A549 (cell line): ENCODE data around the gene FYB1. TPM values are rescaled to one million over a fixed set of nuclear protein-coding genes. Genes with fewer than 3 reads are reported as not detected.

Experiments
- ATAC-seq, 2 experiments: fragments of 200-7000 bp in 1 of 2; fragments of >200 bp in 1 of 2; cut with Nextera tagmentation in 1 of 2; cut with Tn5 transposase in 1 of 2; 3 replicates each; pipeline versions ENCODE4 v1.8.0 to v1.9.1; 2018 to 2020; ENCODE audit warnings: mild to moderate bottlenecking in 1 of 2, moderate library complexity in 1 of 2
- CTCF ChIA-PET: fragments of 300-600 bp; sonication (Branson Sonifier 250); formaldehyde crosslinking; extraction: SDS; loops from one replicate; lab custom pipeline; 2021; ENCODE audit warnings: antibody characterized with exemption, inconsistent platforms; lab: Yijun Ruan, JAX
- POLR2A ChIA-PET: fragments of 350-600 bp; formaldehyde crosslinking; extraction: SDS; loops from one replicate; lab custom pipeline; 2021; ENCODE audit warnings: antibody characterized with exemption, inconsistent platforms; lab: Yijun Ruan, JAX
- DNase-seq, 2 experiments: peaks; one replicate each; pipeline versions ENCODE4 v3.0.0 to v3.0.0-alpha.2; 2011 to 2016; ENCODE audit warnings: low read depth in 1 of 2, low spot score in 1 of 2
- FAIRE-seq: peaks from 2 replicates; lab custom pipeline; 2011; peaks lifted over from hg19 to GRCh38; lab: Jason Lieb, UNC
- H3K27ac ChIP-seq, 2 experiments: fragments of >200 bp; sonication (Bioruptor Twin); formaldehyde crosslinking; 3 replicates each; pipeline ENCODE4 v1.5.1; 2016 to 2017
- H3K4me1 ChIP-seq: fragments of >200 bp; sonication (Bioruptor Twin); formaldehyde crosslinking; 3 replicates; pipeline ENCODE4 v1.6.1; 2016
- H3K4me2 ChIP-seq: fragments of >200 bp; sonication (Bioruptor Twin); formaldehyde crosslinking; 3 replicates; pipeline ENCODE4 v1.6.1; 2016
- H3K4me3 ChIP-seq: fragments of >200 bp; sonication (Bioruptor Twin); formaldehyde crosslinking; 3 replicates; pipeline ENCODE4 v1.5.1; 2016
- H3K9me3 ChIP-seq: fragments of >200 bp; sonication (Bioruptor Twin); formaldehyde crosslinking; 3 replicates; pipeline ENCODE4 v1.6.1; 2016
- BHLHE40 ChIP-seq: IDR thresholded peaks from 2 replicates; pipeline ENCODE4 v1.6.1; 2012; ENCODE audit warnings: low read depth, low read length, inconsistent platforms
- CEBPB ChIP-seq, 2 experiments: fragments of >200 bp in 1 of 2; sonication (Bioruptor Twin) in 1 of 2; formaldehyde crosslinking in 1 of 2; IDR thresholded peaks; 2 replicates each; pipeline ENCODE4 v1.6.1; 2012 to 2016
- EHMT2 ChIP-seq: fragments of 200-600 bp; sonication (generic); IDR thresholded peaks from 2 replicates; pipeline ENCODE4 v1.6.1; 2016; ENCODE audit warnings: antibody characterized with exemption, low read depth, mild to moderate bottlenecking, moderate library complexity
- ESRRA ChIP-seq: fragments of 150-350 bp; IDR thresholded peaks from 2 replicates; pipeline ENCODE4 v1.6.1; 2014; ENCODE audit warnings: mild to moderate bottlenecking, low read length, borderline replicate concordance
- FOSB ChIP-seq: fragments of 250-450 bp; sonication (Bioruptor Pico); IDR thresholded peaks from 2 replicates; pipeline ENCODE4 v1.5.0; 2020; ENCODE audit warnings: mild to moderate bottlenecking, moderate library complexity
- FOSL2 ChIP-seq, 2 experiments: fragments of 450-650 bp in 1 of 2; fragments of >200 bp in 1 of 2; sonication (Bioruptor Twin) in 1 of 2; formaldehyde crosslinking; IDR thresholded peaks; 2 replicates each; pipeline versions ENCODE4 v1.5.0 to v1.6.1; 2016 to 2020; ENCODE audit warnings: mild to moderate bottlenecking in 1 of 2, moderate library complexity in 1 of 2
- FOXS1 ChIP-seq: fragments of 250-450 bp; sonication (Bioruptor Pico); IDR thresholded peaks from 2 replicates; pipeline ENCODE4 v1.5.0; 2020; ENCODE audit warnings: mild to moderate bottlenecking, moderate library complexity
- GATA3 ChIP-seq: IDR thresholded peaks from 2 replicates; pipeline ENCODE4 v1.6.1; 2012; ENCODE audit warnings: borderline replicate concordance
- HEYL ChIP-seq: fragments of 250-450 bp; sonication (Bioruptor Pico); IDR thresholded peaks from 2 replicates; pipeline ENCODE4 v1.8.0; 2021; ENCODE audit warnings: mild to moderate bottlenecking, moderate library complexity
- HOXA7 ChIP-seq: fragments of 250-450 bp; sonication (Bioruptor Pico); IDR thresholded peaks from 2 replicates; pipeline ENCODE4 v1.5.0; 2020; ENCODE audit warnings: mild to moderate bottlenecking, moderate library complexity
- HOXB13 ChIP-seq: fragments of 250-450 bp; sonication (Bioruptor Pico); IDR thresholded peaks from 2 replicates; pipeline ENCODE4 v1.5.0; 2020; ENCODE audit warnings: low read depth, mild to moderate bottlenecking, moderate library complexity
- JUNB ChIP-seq: fragments of >200 bp; sonication (Bioruptor Twin); formaldehyde crosslinking; IDR thresholded peaks from 2 replicates; pipeline ENCODE4 v1.6.1; 2016
- PHF8 ChIP-seq: fragments of 200-600 bp; sonication (generic); IDR thresholded peaks from 2 replicates; pipeline ENCODE4 v1.6.1; 2016; ENCODE audit warnings: low read depth, mild to moderate bottlenecking, antibody characterized with exemption, moderate library complexity, borderline replicate concordance
- POLR2A ChIP-seq: IDR thresholded peaks from 2 replicates; pipeline ENCODE4 v1.6.1; 2012; ENCODE audit warnings: mild to moderate bottlenecking, low read length
- RAD21 ChIP-seq, 2 experiments: fragments of >200 bp in 1 of 2; sonication (Bioruptor Twin) in 1 of 2; formaldehyde crosslinking in 1 of 2; IDR thresholded peaks in 1 of 2; conservative IDR thresholded peaks in 1 of 2; 2 replicates in 1 of 2; 3 replicates in 1 of 2; pipeline ENCODE4 v1.6.1; 2012 to 2018; ENCODE audit warnings: inconsistent platforms in 1 of 2
- RFX5 ChIP-seq: fragments of 450-650 bp; IDR thresholded peaks from 2 replicates; pipeline ENCODE4 v1.7.1; 2014; ENCODE audit warnings: antibody characterized with exemption, mild to moderate bottlenecking, moderate library complexity
- SMC3 ChIP-seq: fragments of >200 bp; sonication (Bioruptor Twin); formaldehyde crosslinking; IDR thresholded peaks from 3 replicates; pipeline ENCODE4 v1.6.1; 2018; ENCODE audit warnings: inconsistent platforms
- TP53 ChIP-seq: fragments of 250-450 bp; sonication (Bioruptor Pico); IDR thresholded peaks from 2 replicates; pipeline ENCODE4 v1.5.0; 2021; ENCODE audit warnings: mild to moderate bottlenecking, moderate library complexity
- ZC3H11A ChIP-seq: fragments of 450-650 bp; IDR thresholded peaks from 2 replicates; pipeline ENCODE4 v1.6.1; 2014; ENCODE audit warnings: antibody characterized with exemption, mild to moderate bottlenecking
- ZFP36 ChIP-seq: fragments of 450-650 bp; IDR thresholded peaks from 2 replicates; pipeline ENCODE4 v1.6.1; 2014; ENCODE audit warnings: borderline replicate concordance; ENCODE audit not compliant: partially characterized antibody
- WGBS: methylation state at CpG from one replicate; pipeline ENCODE4 v1.1.6; 2017; ENCODE audit errors: missing lambda C conversion rate; 5-methylcytosine and 5-hydroxymethylcytosine counted together
- polyA plus RNA-seq, 4 experiments: library from polyadenylated mRNA; depleted of rRNA in 3 of 4; stranded (reverse); fragments of >200 nt; fragmentation: RNase III in 1 of 4; extraction: RNeasy Plus Mini Kit Qiagen cat#74134 plus additional on column Dnase treatment in 1 of 4; gene quantifications; 2 replicates in 3 of 4; 3 replicates in 1 of 4; pipeline ENCODE4 v1.2.3, GENCODE V29; 2011 to 2017
- TF ChIP-seq, protein P1 (sequence below): fragments of 450-650 bp; IDR thresholded peaks from 2 replicates; pipeline ENCODE4 v1.6.1; 2014; ENCODE audit warnings: antibody characterized with exemption
- TF ChIP-seq, protein P2 (sequence below): IDR thresholded peaks from 2 replicates; pipeline ENCODE4 v1.6.1; 2012
- TF ChIP-seq, protein P3 (sequence below): fragments of 250-450 bp; sonication (Bioruptor Pico); IDR thresholded peaks from 2 replicates; pipeline ENCODE4 v1.5.0; 2020; ENCODE audit warnings: low read depth, mild to moderate bottlenecking, moderate library complexity
- TF ChIP-seq, protein P4 (sequence below): fragments of 250-450 bp; sonication (Bioruptor Pico); IDR thresholded peaks from 2 replicates; pipeline ENCODE4 v1.5.0; 2021; ENCODE audit warnings: mild to moderate bottlenecking, moderate library complexity, borderline replicate concordance
- TF ChIP-seq, protein P5 (sequence below): fragments of >200 bp; sonication (Bioruptor Twin); formaldehyde crosslinking; IDR thresholded peaks from 2 replicates; pipeline ENCODE4 v1.6.1; 2016
- TF ChIP-seq, protein P6 (sequence below): fragments of >200 bp; sonication (Bioruptor Twin); formaldehyde crosslinking; IDR thresholded peaks from 3 replicates; pipeline ENCODE4 v1.5.1; 2016

FYB1 gene
- polyA plus RNA-seq, 2 of the 4 experiments (the other 2 are of a cell fraction): 7.4 to 34.6 TPM

DNA sequence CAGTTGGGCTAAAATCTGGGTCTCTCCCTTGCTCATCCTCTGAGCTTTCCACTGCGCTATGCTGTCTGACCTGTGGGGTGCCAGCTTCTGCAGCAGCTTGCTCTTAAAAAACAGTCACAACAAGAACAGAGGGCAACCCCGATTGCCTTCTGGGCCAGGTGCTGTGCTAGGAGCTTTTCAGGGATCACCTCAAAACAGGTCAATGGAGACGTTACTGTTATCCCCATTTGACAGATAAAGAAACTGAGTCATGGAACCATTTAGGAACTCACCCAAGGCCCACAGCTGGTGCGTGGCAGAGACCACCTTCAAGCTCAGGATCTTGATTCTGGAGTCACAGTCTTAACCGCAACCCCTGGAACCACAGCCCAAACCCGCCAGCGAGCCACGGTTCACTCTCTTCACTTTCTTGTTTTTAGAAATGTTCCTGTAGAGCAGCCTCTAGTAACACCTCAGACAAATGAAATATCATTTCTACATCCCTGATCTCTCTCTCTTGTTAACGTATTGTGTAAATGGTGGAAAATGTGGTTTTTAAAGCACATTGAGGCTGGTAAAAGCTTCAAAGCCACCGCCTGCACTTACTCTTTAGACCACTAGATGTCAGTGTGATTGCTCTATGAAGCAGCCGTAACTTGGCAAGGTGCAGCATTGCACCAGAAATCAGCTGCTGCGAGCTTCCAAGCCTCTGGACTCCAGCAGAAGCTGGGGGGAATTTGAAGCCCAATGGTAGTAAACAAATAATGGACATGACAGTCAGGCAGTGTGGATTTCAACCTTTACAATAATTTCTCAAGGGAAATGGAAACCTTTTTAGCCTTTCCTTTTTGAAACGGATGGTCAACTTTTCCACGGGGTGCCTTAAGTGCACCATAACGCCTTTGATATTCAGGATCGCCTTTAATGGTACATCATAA lies 1.7 kb downstream of the FYB1 start:
- POLR2A ChIA-PET: interaction anchor here (1.4 kb wide), 1 partner anchor 158 kb away, joined by 4 read pairs; no protein-coding TSS in a partner anchor
- ATAC-seq (peak; percentile 80 to 90), DNase-seq (peak; percentile 76 to 83), FAIRE-seq (peak; percentile 46)
- CTCF ChIA-PET: interaction anchor here (0.5 to 7.7 kb wide), 83 partner anchors 9 to 946 kb away, joined by 3 to 107 read pairs (median 4); partner anchors contain the start of gene C9
- peak overlapping the region in 1 of 2 experiments; percentile 34; a peak in 2 of 6 replicates for H3K27ac ChIP-seq
- 61% methylated on average over 16 of the region's 16 CpGs for WGBS
- no peak overlapping the region for H3K4me2 ChIP-seq
- no peak overlapping the region for H3K4me3 ChIP-seq
- H3K4me1 ChIP-seq: peaks cover 11% of the 10 kb centered on the region
- H3K9me3 ChIP-seq: no peaks in the 10 kb centered on the region
- TF ChIP-seq SMC3 (peak; percentile 92), ESRRA (no peak), TP53 (CRISPR knock-in tag) (no peak), FOSL2 (IDR thresholded peaks at IDR 0.05) (no peak), FOSL2 (CRISPR knock-in tag; IDR thresholded peaks at IDR 0.05) (no peak), BHLHE40 (no peak), EHMT2 (no peak), RAD21 (conservative IDR thresholded peaks at IDR 0.05 in 1 of 2, IDR thresholded peaks at IDR 0.05 in 1 of 2) (peak; percentile 91 to 93), ZFP36 (no peak), PHF8 (no peak), ZC3H11A (no peak), CEBPB (IDR thresholded peaks at IDR 0.05) (peak; percentile 12 to 28; a peak in 1 of 4 replicates), POLR2A (no peak), GATA3 (no peak), HOXB13 (no peak), FOXS1 (no peak), RFX5 (no peak), JUNB (no peak), FOSB (CRISPR knock-in tag) (no peak), HEYL (no peak), HOXA7 (no peak)
- TF ChIP-seq, protein P1, sequence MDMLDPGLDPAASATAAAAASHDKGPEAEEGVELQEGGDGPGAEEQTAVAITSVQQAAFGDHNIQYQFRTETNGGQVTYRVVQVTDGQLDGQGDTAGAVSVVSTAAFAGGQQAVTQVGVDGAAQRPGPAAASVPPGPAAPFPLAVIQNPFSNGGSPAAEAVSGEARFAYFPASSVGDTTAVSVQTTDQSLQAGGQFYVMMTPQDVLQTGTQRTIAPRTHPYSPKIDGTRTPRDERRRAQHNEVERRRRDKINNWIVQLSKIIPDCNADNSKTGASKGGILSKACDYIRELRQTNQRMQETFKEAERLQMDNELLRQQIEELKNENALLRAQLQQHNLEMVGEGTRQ: no peak
- TF ChIP-seq, protein P2, sequence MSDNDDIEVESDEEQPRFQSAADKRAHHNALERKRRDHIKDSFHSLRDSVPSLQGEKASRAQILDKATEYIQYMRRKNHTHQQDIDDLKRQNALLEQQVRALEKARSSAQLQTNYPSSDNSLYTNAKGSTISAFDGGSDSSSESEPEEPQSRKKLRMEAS: 0 out of 2 replicates have a peak, but pooled peaks have one; percentile 33
- TF ChIP-seq, protein P3, sequence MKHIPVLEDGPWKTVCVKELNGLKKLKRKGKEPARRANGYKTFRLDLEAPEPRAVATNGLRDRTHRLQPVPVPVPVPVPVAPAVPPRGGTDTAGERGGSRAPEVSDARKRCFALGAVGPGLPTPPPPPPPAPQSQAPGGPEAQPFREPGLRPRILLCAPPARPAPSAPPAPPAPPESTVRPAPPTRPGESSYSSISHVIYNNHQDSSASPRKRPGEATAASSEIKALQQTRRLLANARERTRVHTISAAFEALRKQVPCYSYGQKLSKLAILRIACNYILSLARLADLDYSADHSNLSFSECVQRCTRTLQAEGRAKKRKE (CRISPR knock-in tag): no peak
- TF ChIP-seq, protein P4, sequence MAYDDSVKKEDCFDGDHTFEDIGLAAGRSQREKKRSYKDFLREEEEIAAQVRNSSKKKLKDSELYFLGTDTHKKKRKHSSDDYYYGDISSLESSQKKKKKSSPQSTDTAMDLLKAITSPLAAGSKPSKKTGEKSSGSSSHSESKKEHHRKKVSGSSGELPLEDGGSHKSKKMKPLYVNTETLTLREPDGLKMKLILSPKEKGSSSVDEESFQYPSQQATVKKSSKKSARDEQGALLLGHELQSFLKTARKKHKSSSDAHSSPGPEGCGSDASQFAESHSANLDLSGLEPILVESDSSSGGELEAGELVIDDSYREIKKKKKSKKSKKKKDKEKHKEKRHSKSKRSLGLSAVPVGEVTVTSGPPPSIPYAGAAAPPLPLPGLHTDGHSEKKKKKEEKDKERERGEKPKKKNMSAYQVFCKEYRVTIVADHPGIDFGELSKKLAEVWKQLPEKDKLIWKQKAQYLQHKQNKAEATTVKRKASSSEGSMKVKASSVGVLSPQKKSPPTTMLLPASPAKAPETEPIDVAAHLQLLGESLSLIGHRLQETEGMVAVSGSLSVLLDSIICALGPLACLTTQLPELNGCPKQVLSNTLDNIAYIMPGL (CRISPR knock-in tag): no peak
- TF ChIP-seq, protein P5, sequence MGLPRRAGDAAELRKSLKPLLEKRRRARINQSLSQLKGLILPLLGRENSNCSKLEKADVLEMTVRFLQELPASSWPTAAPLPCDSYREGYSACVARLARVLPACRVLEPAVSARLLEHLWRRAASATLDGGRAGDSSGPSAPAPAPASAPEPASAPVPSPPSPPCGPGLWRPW: no peak
- TF ChIP-seq, protein P6, sequence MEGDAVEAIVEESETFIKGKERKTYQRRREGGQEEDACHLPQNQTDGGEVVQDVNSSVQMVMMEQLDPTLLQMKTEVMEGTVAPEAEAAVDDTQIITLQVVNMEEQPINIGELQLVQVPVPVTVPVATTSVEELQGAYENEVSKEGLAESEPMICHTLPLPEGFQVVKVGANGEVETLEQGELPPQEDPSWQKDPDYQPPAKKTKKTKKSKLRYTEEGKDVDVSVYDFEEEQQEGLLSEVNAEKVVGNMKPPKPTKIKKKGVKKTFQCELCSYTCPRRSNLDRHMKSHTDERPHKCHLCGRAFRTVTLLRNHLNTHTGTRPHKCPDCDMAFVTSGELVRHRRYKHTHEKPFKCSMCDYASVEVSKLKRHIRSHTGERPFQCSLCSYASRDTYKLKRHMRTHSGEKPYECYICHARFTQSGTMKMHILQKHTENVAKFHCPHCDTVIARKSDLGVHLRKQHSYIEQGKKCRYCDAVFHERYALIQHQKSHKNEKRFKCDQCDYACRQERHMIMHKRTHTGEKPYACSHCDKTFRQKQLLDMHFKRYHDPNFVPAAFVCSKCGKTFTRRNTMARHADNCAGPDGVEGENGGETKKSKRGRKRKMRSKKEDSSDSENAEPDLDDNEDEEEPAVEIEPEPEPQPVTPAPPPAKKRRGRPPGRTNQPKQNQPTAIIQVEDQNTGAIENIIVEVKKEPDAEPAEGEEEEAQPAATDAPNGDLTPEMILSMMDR: peak; percentile 89
- TF ChIP-seq, all 56 proteins: peak for 5
